Suppressor macrophage (primary cell): ENCODE measurements around the gene GRM8.

ENCODE experiments used
- DNase-seq, 4 experiments: peaks; one replicate each; pipeline ENCODE4 v3.0.0-alpha.2; 2020 to 2022
- total RNA-seq, 17 experiments: gene quantifications; one replicate each; lab custom pipeline; 2026; ENCODE audit warnings: mixed read lengths in 6 of 17, inconsistent platforms in 3 of 17; lab: John Stamatoyannopoulos, UW

The GRM8 gene
- total RNA-seq = 0 to 3.0 (median 0.02) reads per million in 17 experiments

- DNase-seq = peak in 3 of 4 experiments; percentile 19 to 45 (median 33)
Measured at GRCh38 chr7:127252778-127253280, at the start of gene GRM8. GRM8 (minus strand) TSS chr7:127252941.

DNA sequence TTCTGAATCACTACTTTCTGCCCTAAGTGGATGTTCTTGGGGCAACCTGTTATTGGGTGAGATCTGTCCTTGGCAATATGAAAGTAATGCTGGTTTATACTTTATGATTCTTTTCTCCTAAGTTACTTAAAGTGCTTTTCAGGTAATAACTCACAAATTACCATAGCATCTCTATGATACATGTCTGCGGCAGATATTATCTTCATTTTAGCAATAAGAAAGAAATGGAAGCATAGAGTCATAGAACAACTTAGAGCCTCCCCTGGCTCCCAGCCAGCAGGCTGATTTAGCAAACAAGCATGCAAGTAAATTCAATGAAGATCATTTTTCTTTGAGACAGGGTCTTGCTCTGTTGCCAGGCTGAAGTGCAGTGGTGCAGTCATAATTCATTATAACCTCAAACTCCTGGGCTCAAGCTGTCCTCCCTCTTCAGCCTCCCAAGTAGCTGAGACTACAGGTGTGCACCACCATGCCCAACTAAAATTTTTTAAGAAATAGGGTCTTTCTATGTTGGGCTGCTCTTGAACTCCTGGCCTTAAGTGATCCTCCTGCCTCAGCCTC, 38.1 kb upstream of the GRM8 start:
- no peak for DNase-seq

- no peak for DNase-seq
Measured at GRCh38 chr7:127290116-127290655, 37.4 kb upstream of the GRM8 start.

GRCh38 chr7:127287133-127287532, 34.4 kb upstream of the GRM8 start:
- no peak for DNase-seq

DNA sequence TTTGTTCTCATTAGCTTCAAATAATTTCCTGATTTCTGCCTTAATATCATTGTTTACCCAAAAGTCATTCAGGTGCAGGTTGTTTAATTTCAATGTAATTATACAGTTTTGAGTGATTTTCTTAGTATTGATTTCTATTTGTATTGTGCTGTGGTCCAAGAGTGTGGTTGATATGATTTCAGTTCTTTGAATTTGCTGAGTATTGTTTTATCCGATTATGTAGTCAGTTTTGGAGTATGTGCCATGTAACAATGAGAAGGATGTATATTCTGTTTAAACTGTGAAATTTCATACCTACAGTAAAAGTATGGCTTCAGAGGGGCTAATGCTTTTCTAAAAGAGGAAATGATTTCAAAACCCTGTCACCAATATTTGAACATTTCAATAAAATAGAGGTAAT, 17.4 kb upstream of the GRM8 start:
- DNase-seq = no peak

DNA sequence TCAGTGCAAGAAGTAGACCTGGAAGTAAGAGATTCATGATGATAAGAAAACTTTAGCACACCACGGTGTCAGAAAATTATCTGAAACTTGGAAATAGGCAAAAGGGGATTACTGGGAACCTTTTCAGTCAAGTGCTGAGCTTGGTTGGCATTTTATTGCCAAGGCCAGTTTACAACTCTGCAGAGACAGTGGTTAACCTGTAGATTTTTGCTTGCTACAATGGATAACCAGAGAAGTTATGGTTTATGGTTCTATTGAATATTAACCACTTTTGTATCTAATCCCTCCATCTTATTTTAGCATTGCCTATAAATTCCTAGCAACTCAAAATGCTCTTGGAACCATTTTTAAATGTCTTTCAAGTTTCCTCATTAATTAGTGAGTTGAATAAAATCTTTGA, 13.3 kb upstream of the GRM8 start:
- DNase-seq = no peak

- no peak for DNase-seq
Measured at GRCh38 chr7:127264219-127264618, 11.5 kb upstream of the GRM8 start.

DNA sequence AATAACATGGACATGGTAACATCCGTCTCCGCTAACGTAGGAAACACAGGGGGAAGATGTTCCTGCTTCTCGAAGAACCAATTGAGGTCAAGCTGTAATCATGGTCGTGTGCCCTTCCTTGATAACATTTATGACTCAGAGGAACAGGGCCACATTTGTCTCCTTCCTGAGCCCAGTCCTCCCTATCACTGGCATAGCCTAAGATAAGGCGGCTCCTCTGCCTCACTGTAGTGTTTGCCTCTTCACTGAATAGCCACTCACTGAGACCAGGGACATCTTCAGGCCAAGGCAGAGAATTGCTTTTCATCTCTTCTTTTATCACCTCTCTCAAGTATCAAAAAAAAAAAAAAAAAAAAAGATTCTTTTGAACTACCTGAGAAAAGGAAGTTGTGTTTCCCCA, 5.4 kb upstream of the GRM8 start:
- no peak for DNase-seq

GRCh38 chr7:127257086-127257485, 4.3 kb upstream of the GRM8 start:
- no peak for DNase-seq

- no peak for DNase-seq
Measured at GRCh38 chr7:127256041-127256725, 3.4 kb upstream of the GRM8 start.

- peak in 1 of 4 experiments; percentile 2 for DNase-seq
Measured at GRCh38 chr7:127254163-127254684, 1.5 kb upstream of the GRM8 start.

- peak; percentile 52 to 81 (median 63) for DNase-seq
Measured at GRCh38 chr7:127253281-127254162, 781 bp upstream of the GRM8 start.

GRCh38 chr7:127252377-127252713, 396 bp downstream of the GRM8 start:
- no peak for DNase-seq

GRCh38 chr7:127251465-127252376, 1.0 kb downstream of the GRM8 start:
- peak in 2 of 4 experiments; percentile 8 to 9 for DNase-seq

GRCh38 chr7:127251036-127251464, 1.7 kb downstream of the GRM8 start:
- peak in 2 of 4 experiments; percentile 22 to 24 for DNase-seq

DNA sequence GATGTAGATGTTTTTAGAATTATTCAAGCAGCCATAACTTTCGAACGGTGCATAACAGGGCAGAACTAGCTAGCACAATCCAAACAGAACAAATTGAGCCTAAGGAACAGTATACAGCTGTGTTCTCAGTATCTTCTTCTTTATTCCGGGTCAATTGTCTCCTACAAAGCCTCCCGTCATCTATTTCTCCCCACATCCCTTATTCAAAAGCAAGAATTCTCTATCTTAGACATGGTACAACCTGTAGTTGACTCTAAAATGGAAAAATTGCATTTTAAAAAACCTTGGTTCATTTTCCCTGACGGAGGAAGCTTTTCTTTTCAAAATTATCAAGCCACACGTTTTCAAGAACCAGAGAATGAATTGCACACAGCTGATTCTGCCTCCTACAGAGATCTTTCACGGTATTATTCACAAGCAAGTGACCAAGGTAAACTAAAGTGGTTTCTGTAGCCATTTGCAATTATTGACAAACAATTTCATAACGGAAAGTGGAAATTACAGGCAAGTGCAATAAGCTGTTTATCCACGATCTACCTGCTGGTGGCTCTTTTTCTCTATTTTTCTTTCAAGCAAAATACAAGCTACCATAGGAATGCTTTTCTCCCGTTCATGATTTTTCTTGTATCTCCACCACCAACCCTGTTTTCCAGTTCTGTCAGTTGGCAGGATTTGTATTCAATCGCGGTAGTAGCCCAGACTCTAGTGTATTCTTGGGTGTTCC, 2.3 kb downstream of the GRM8 start:
- DNase-seq = no peak

- no peak for DNase-seq
Measured at GRCh38 chr7:127245607-127246006, 7.1 kb downstream of the GRM8 start.

- DNase-seq = no peak
Measured at GRCh38 chr7:127245002-127245401, 7.7 kb downstream of the GRM8 start.

- DNase-seq = no peak
Measured at GRCh38 chr7:127239814-127240213, 12.9 kb downstream of the GRM8 start.

DNA sequence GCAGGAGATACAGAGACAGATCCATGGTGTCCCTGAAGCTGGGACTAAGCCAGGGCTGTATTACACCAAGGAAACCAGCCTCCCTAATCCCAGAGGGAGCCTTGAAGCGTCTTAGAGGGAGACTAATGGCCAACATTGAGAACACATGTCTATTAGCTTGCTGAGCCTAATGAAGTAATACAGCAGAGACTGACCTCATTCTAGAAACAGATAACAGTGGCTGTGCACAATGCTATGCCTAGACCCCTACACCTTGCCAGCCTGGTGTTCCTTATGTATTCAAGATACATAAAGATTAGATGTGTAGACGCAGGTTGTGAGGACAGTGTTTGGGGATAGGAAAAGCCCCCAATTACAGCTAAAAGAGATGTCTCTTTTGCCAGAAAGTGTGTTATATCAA, 19.1 kb downstream of the GRM8 start:
- DNase-seq = no peak

DNA sequence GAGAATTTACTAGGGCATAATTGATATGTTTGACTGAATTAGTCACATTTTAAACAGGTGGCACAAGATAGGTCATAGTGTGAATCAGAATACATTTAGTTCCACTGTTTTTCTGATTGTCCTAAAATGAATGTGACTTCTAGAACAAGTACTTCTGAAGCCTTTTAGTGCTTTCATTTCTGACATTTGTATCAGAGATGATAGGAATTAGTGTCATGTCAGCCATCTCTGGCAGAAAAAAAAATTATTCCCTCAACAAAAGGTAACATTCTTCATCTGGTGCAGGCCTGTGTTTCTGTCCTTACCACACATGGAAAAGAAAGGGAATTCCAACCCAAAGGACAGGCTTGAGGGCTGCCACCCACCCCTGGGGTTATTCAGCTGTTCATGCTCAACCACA, 21.3 kb downstream of the GRM8 start:
- no peak for DNase-seq
